B cell (primary cell): Measurements from ENCODE around the gene PCDH15. TPM values are rescaled to one million over a fixed set of nuclear protein-coding genes. Genes with fewer than 3 reads are reported as not detected.

Experiments
- ATAC-seq: fragments of 200-7000 bp; cut with Tn5 transposase; one replicate; pipeline ENCODE4 v1.10.0; 2021; ENCODE audit warnings: low read depth, mild to moderate bottlenecking, moderate number of reproducible peaks, moderate library complexity
- CTCF ChIA-PET: fragments of 350-600 bp; sonication (Branson Sonifier 250); formaldehyde crosslinking; loops from one replicate; lab custom pipeline; 2021; ENCODE audit warnings: antibody characterized with exemption, inconsistent platforms; lab: Charles Lee
- POLR2A ChIA-PET: fragments of 350-600 bp; sonication (Branson Sonifier 250); formaldehyde crosslinking; loops from one replicate; lab custom pipeline; 2021; ENCODE audit warnings: antibody characterized with exemption; lab: Charles Lee
- DNase-seq: peaks from one replicate; pipeline ENCODE4 v3.0.0; 2013
- H2AFZ ChIP-seq: 2 replicates; pipeline ENCODE4 v1.6.1; 2012; ENCODE audit warnings: mild to moderate bottlenecking, low read depth, low read length; ENCODE audit not compliant: insufficient read depth, poor library complexity, severe bottlenecking
- H3K27ac ChIP-seq, 2 donors: 1 replicate in 1 of 2; 2 replicates in 1 of 2; pipeline ENCODE4 v1.5.1; 2012 to 2013; ENCODE audit warnings: low read length in 2 of 2, mild to moderate bottlenecking in 2 of 2, moderate library complexity in 1 of 2
- H3K27me3 ChIP-seq, 4 experiments: fragments of 200-600 bp in 1 of 4; sonication (generic) in 1 of 4; replicated peaks in 1 of 4; 1 replicate in 2 of 4; 2 replicates in 2 of 4; pipeline versions ENCODE4 v1.6.1 to v1.7.0; 2013 to 2016; ENCODE audit warnings: low read length in 3 of 4, mild to moderate bottlenecking in 2 of 4, mixed read lengths in 1 of 4, moderate library complexity in 1 of 4; ENCODE audit not compliant: insufficient read depth in 4 of 4, control insufficient read depth in 3 of 4; ENCODE audit errors: control extremely low read depth in 1 of 4
- H3K36me3 ChIP-seq, 2 experiments: replicated peaks in 1 of 2; 1 replicate in 1 of 2; 2 replicates in 1 of 2; pipeline versions ENCODE4 v1.6.1 to v1.7.1; 2013; ENCODE audit warnings: low read length in 1 of 2; ENCODE audit not compliant: insufficient read depth in 2 of 2, control insufficient read depth in 1 of 2; ENCODE audit errors: control extremely low read depth in 1 of 2, extremely low read depth in 1 of 2
- H3K4me1 ChIP-seq, 2 donors: fragments of 200-600 bp in 1 of 2; sonication (generic) in 1 of 2; 1 replicate in 1 of 2; 2 replicates in 1 of 2; pipeline versions ENCODE4 v1.5.1 to v1.6.1; 2013 to 2017; ENCODE audit warnings: low read length in 2 of 2; ENCODE audit not compliant: control insufficient read depth in 2 of 2, insufficient read depth in 2 of 2
- H3K4me2 ChIP-seq: replicated peaks from 2 replicates; pipeline ENCODE3; 2012; ENCODE audit warnings: mild to moderate bottlenecking, low read depth, low read length; ENCODE audit not compliant: poor library complexity, severe bottlenecking
- H3K4me3 ChIP-seq, 5 experiments: fragments of 200-600 bp in 1 of 5; sonication (generic) in 1 of 5; 1 replicate in 3 of 5; 2 replicates in 2 of 5; pipeline versions ENCODE4 v1.5.1 to v1.7.0; 2011 to 2016; ENCODE audit warnings: low read length in 4 of 5, mild to moderate bottlenecking in 4 of 5, low read depth in 2 of 5, control low read depth in 1 of 5, moderate library complexity in 1 of 5; ENCODE audit not compliant: insufficient read depth in 1 of 5; ENCODE audit errors: control extremely low read depth in 1 of 5, extremely low read depth in 1 of 5
- H3K79me2 ChIP-seq: fragments of 200-600 bp; sonication (generic); one replicate; pipeline ENCODE4 v1.6.0; 2016; ENCODE audit warnings: low read length; ENCODE audit not compliant: control insufficient read depth, insufficient read depth
- H3K9ac ChIP-seq: fragments of 200-600 bp; sonication (generic); 2 replicates; pipeline ENCODE4 v1.6.1; 2017; ENCODE audit warnings: mild to moderate bottlenecking, low read length, moderate library complexity
- H3K9me3 ChIP-seq, 3 donors: one replicate each; pipeline versions ENCODE4 v1.6.1 to v1.7.1; 2013; ENCODE audit warnings: low read length in 2 of 3; ENCODE audit not compliant: control insufficient read depth in 2 of 3, insufficient read depth in 1 of 3; ENCODE audit errors: control extremely low read depth in 1 of 3
- H4K20me1 ChIP-seq: 2 replicates; pipeline ENCODE4 v1.6.0; 2012; ENCODE audit warnings: mild to moderate bottlenecking, low read length; ENCODE audit not compliant: insufficient read depth, control insufficient read depth, poor library complexity, severe bottlenecking
- H3K27ac Mint-ChIP-seq: one replicate; pipeline ENCODE4 v1.8.0; 2021; ENCODE audit warnings: mixed read lengths
- H3K27me3 Mint-ChIP-seq: one replicate; pipeline ENCODE4 v1.8.0; 2021; ENCODE audit warnings: mixed read lengths
- H3K4me1 Mint-ChIP-seq: one replicate; pipeline ENCODE4 v1.8.0; 2021; ENCODE audit warnings: mixed read lengths
- H3K4me3 Mint-ChIP-seq: one replicate; pipeline ENCODE4 v1.8.0; 2021; ENCODE audit warnings: mixed read lengths
- H3K9me3 Mint-ChIP-seq: one replicate; pipeline ENCODE4 v1.8.0; 2022; ENCODE audit warnings: mixed read lengths; ENCODE audit not compliant: insufficient read depth
- CTCF ChIP-seq: fragments of 200-600 bp; IDR thresholded peaks from one replicate; pipeline ENCODE4 v1.8.0; 2022; ENCODE audit warnings: antibody characterized with exemption, mild to moderate bottlenecking
- EZH2 ChIP-seq: IDR thresholded peaks from 2 replicates; pipeline ENCODE4 v1.6.1; 2012; ENCODE audit warnings: borderline replicate concordance, low read depth, mild to moderate bottlenecking, moderate library complexity, low read length; ENCODE audit not compliant: insufficient read depth, poor library complexity, severe bottlenecking
- WGBS: methylation state at CpG from one replicate; pipeline ENCODE4 v1.1.5; 2013; ENCODE audit warnings: missing lambda C conversion rate; ENCODE audit not compliant: insufficient coverage; 5-methylcytosine and 5-hydroxymethylcytosine counted together
- intact Hi-C: fragments of 100-400 bp; cut with micrococcal nuclease; formaldehyde crosslinking; loops from one replicate; pipeline ENCODE4 v1.10.0; 2022
- polyA plus RNA-seq: library from polyadenylated mRNA; depleted of rRNA; stranded (reverse); fragments of >200 nt; gene quantifications from 2 replicates; pipeline ENCODE4 v1.2.3, GENCODE V29; 2012
- total RNA-seq, 2 donors: library from RNA; stranded (reverse); fragments of 120-200 nt in 1 of 2; gene quantifications; 1 replicate in 1 of 2; 2 replicates in 1 of 2; pipeline versions ENCODE4 v1.2.3 to v1.2.4, GENCODE V29; 2013 to 2022

The PCDH15 gene
- total and polyA plus RNA-seq, 2 donors (not counting 1 experiment from before 2014, with no cell fraction given), result not detected

GRCh38 chr10:54614072-54614471 is 187.0 kb downstream of the PCDH15 start:
- WGBS, result no CpG with 5 or more reads among the region's 1 CpG
- H3K36me3 ChIP-seq, result no peaks in the 10 kb centered on the region
- Mint-ChIP-seq H3K27me3 (no peaks in the 10 kb centered on the region), H3K9me3 (no peaks in the 10 kb centered on the region), H3K4me1 (no peaks in the 10 kb centered on the region), H3K27ac (no peak overlapping the region), H3K4me3 (no peak overlapping the region)
- H2AFZ ChIP-seq, result no peak overlapping the region
- no peak for DNase-seq
- no peaks in the 10 kb centered on the region for H3K9me3 ChIP-seq
- no peak overlapping the region for H3K9ac ChIP-seq
- no peaks in the 10 kb centered on the region for H3K4me1 ChIP-seq
- POLR2A ChIA-PET, result no interaction called here
- H4K20me1 ChIP-seq, result no peaks in the 10 kb centered on the region
- no peak overlapping the region for H3K4me3 ChIP-seq
- no peak overlapping the region for H3K4me2 ChIP-seq
- CTCF ChIA-PET, result no interaction called here
- H3K27me3 ChIP-seq, result no peaks in the 10 kb centered on the region
- ATAC-seq, result no peak
- TF ChIP-seq EZH2 (no peak), CTCF (no peak)
- no peaks in the 10 kb centered on the region for H3K79me2 ChIP-seq
- H3K27ac ChIP-seq, result no peak overlapping the region
- intact Hi-C loops, result no loop called here

- ATAC-seq (no peak), DNase-seq (no peak)
- Histone ChIP-seq H3K4me1 (no peaks in the 10 kb centered on the region), H3K9me3 (no peaks in the 10 kb centered on the region), H2AFZ (no peak overlapping the region), H3K4me3 (no peak overlapping the region), H3K4me2 (no peak overlapping the region), H3K27me3 (no peaks in the 10 kb centered on the region), H3K27ac (no peak overlapping the region), H3K79me2 (no peaks in the 10 kb centered on the region), H3K36me3 (no peaks in the 10 kb centered on the region), H3K9ac (no peak overlapping the region), H4K20me1 (no peaks in the 10 kb centered on the region)
- Mint-ChIP-seq H3K9me3 (no peaks in the 10 kb centered on the region), H3K27ac (no peak overlapping the region), H3K4me1 (no peaks in the 10 kb centered on the region), H3K27me3 (no peaks in the 10 kb centered on the region), H3K4me3 (no peak overlapping the region)
- intact Hi-C loops, result no loop called here
- POLR2A ChIA-PET, result no interaction called here
- CTCF ChIA-PET, result no interaction called here
- TF ChIP-seq EZH2, result no peak
- TF ChIP-seq CTCF, result no peak
Measured at GRCh38 chr10:54613162-54613561, 187.9 kb downstream of the PCDH15 start.
